ENCODE measurements around the gene GALNT10. TPM values are rescaled to one million over a fixed set of nuclear protein-coding genes. Genes with fewer than 3 reads are reported as not detected.
A peak's percentile ranks its signal among the peaks of the same experiment; 100 is the strongest.

GALNT10 gene
- total RNA-seq, 2 donors from 2014 or later: 34.7 to 40.4 TPM

- peaks cover 10% of the 10 kb centered on the region for H3K36me3 Mint-ChIP-seq (ENCODE audit: low read depth)
- ATAC-seq: no peak
- no peaks in the 10 kb centered on the region for H3K27me3 Mint-ChIP-seq
Observed at GRCh38 chr5:154375329-154376008, 184.9 kb downstream of the GALNT10 start.

GRCh38 chr5:154376481-154376880 lies 185.9 kb downstream of the GALNT10 start:
- no peak overlapping the region for H3K27ac Mint-ChIP-seq
- H3K27me3 Mint-ChIP-seq: no peaks in the 10 kb centered on the region
- peaks cover 3% of the 10 kb centered on the region for H3K4me1 Mint-ChIP-seq
- DNase-seq: no peak
- H3K36me3 Mint-ChIP-seq (ENCODE audit: low read depth): peaks cover 13% of the 10 kb centered on the region
- no peak overlapping the region for H3K4me3 Mint-ChIP-seq
- ATAC-seq: no peak
- no peaks in the 10 kb centered on the region for H3K9me3 ChIP-seq (ENCODE audit: control insufficient read depth, low read length, poor library complexity, severe bottlenecking)

More at GRCh38 chr5:154375329-154376008, 184.9 kb downstream of the GALNT10 start:
- peaks cover 6% of the 10 kb centered on the region for H3K4me1 Mint-ChIP-seq
- H3K9me3 ChIP-seq (ENCODE audit: control insufficient read depth, low read length, poor library complexity, severe bottlenecking): no peaks in the 10 kb centered on the region
- H3K4me3 Mint-ChIP-seq: no peak overlapping the region
- DNase-seq: no peak
- H3K27ac Mint-ChIP-seq: no peak overlapping the region

- ATAC-seq: no peak
Observed at GRCh38 chr5:154377754-154378533, 187.4 kb downstream of the GALNT10 start.

GRCh38 chr5:154380263-154380662 lies 189.7 kb downstream of the GALNT10 start:
- no peak for ATAC-seq
- no peak overlapping the region for H3K4me3 Mint-ChIP-seq
- H3K36me3 Mint-ChIP-seq (ENCODE audit: low read depth): peaks cover 18% of the 10 kb centered on the region
- no peaks in the 10 kb centered on the region for H3K27me3 Mint-ChIP-seq
- no peak for DNase-seq
- peaks cover 3% of the 10 kb centered on the region for H3K4me1 Mint-ChIP-seq
- no peaks in the 10 kb centered on the region for H3K9me3 ChIP-seq (ENCODE audit: control insufficient read depth, low read length, poor library complexity, severe bottlenecking)
- no peak overlapping the region for H3K27ac Mint-ChIP-seq

More at GRCh38 chr5:154377754-154378533, 187.4 kb downstream of the GALNT10 start:
- H3K9me3 ChIP-seq (ENCODE audit: control insufficient read depth, low read length, poor library complexity, severe bottlenecking): no peaks in the 10 kb centered on the region
- no peaks in the 10 kb centered on the region for H3K27me3 Mint-ChIP-seq
- no peak for DNase-seq
- peak overlapping the region; percentile 58 for H3K4me3 Mint-ChIP-seq
- H3K36me3 Mint-ChIP-seq (ENCODE audit: low read depth): peaks cover 17% of the 10 kb centered on the region
- H3K27ac Mint-ChIP-seq: peak overlapping the region; percentile 47
- peaks cover 3% of the 10 kb centered on the region for H3K4me1 Mint-ChIP-seq

GRCh38 chr5:154384480-154385235 lies 194.1 kb downstream of the GALNT10 start:
- peak; percentile 75 for ATAC-seq
- peaks cover 15% of the 10 kb centered on the region for H3K36me3 Mint-ChIP-seq (ENCODE audit: low read depth)

GRCh38 chr5:154385236-154385512 lies 194.6 kb downstream of the GALNT10 start:
- Mint-ChIP-seq H3K27me3 (no peaks in the 10 kb centered on the region), H3K36me3 (ENCODE audit: low read depth) (peaks cover 15% of the 10 kb centered on the region), H3K4me3 (peak overlapping the region; percentile 64), H3K27ac (peak overlapping the region; percentile 91), H3K4me1 (peaks cover 3% of the 10 kb centered on the region)
- ATAC-seq (peak; percentile 65), DNase-seq (no peak)
- H3K9me3 ChIP-seq (ENCODE audit: control insufficient read depth, low read length, poor library complexity, severe bottlenecking): no peaks in the 10 kb centered on the region

More at GRCh38 chr5:154384480-154385235, 194.1 kb downstream of the GALNT10 start:
- Mint-ChIP-seq H3K27ac (no peak overlapping the region), H3K4me3 (no peak overlapping the region), H3K4me1 (peaks cover 3% of the 10 kb centered on the region), H3K27me3 (no peaks in the 10 kb centered on the region)
- H3K9me3 ChIP-seq (ENCODE audit: control insufficient read depth, low read length, poor library complexity, severe bottlenecking): no peaks in the 10 kb centered on the region
- no peak for DNase-seq

- Mint-ChIP-seq H3K36me3 (ENCODE audit: low read depth) (peaks cover 6% of the 10 kb centered on the region), H3K27me3 (no peaks in the 10 kb centered on the region)
- no peak for ATAC-seq
Observed at GRCh38 chr5:154386952-154387629, 196.6 kb downstream of the GALNT10 start.

GRCh38 chr5:154388842-154389241 lies 198.3 kb downstream of the GALNT10 start:
- DNase-seq: no peak
- ATAC-seq: no peak
- Mint-ChIP-seq H3K27ac (no peak overlapping the region), H3K4me3 (no peak overlapping the region), H3K36me3 (ENCODE audit: low read depth) (peaks cover 7% of the 10 kb centered on the region), H3K27me3 (no peaks in the 10 kb centered on the region), H3K4me1 (peaks cover 3% of the 10 kb centered on the region)
- no peaks in the 10 kb centered on the region for H3K9me3 ChIP-seq (ENCODE audit: control insufficient read depth, low read length, poor library complexity, severe bottlenecking)

More at GRCh38 chr5:154386952-154387629, 196.6 kb downstream of the GALNT10 start:
- H3K9me3 ChIP-seq (ENCODE audit: control insufficient read depth, low read length, poor library complexity, severe bottlenecking): no peaks in the 10 kb centered on the region
- DNase-seq: no peak
- H3K4me1 Mint-ChIP-seq: peaks cover 3% of the 10 kb centered on the region
- H3K4me3 Mint-ChIP-seq: no peak overlapping the region
- no peak overlapping the region for H3K27ac Mint-ChIP-seq

- no peak overlapping the region for H3K4me3 Mint-ChIP-seq
- ATAC-seq (no peak), DNase-seq (no peak)
- no peaks in the 10 kb centered on the region for H3K27me3 Mint-ChIP-seq
- H3K36me3 Mint-ChIP-seq (ENCODE audit: low read depth): peaks cover 9% of the 10 kb centered on the region
- H3K9me3 ChIP-seq (ENCODE audit: control insufficient read depth, low read length, poor library complexity, severe bottlenecking): no peaks in the 10 kb centered on the region
- H3K4me1 Mint-ChIP-seq: peaks cover 3% of the 10 kb centered on the region
- H3K27ac Mint-ChIP-seq: no peak overlapping the region
Observed at GRCh38 chr5:154390096-154390495, 199.6 kb downstream of the GALNT10 start.

- Mint-ChIP-seq H3K27ac (no peak overlapping the region), H3K36me3 (ENCODE audit: low read depth) (peaks cover 6% of the 10 kb centered on the region)
- DNase-seq: no peak
Observed at GRCh38 chr5:154390746-154391359, 200.3 kb downstream of the GALNT10 start.

GRCh38 chr5:154391788-154392187 lies 201.3 kb downstream of the GALNT10 start:
- Mint-ChIP-seq H3K36me3 (ENCODE audit: low read depth) (peaks cover 8% of the 10 kb centered on the region), H3K27ac (no peak overlapping the region), H3K4me1 (peaks cover 3% of the 10 kb centered on the region), H3K4me3 (no peak overlapping the region), H3K27me3 (no peaks in the 10 kb centered on the region)
- H3K9me3 ChIP-seq (ENCODE audit: control insufficient read depth, low read length, poor library complexity, severe bottlenecking): no peaks in the 10 kb centered on the region
- DNase-seq: no peak
- ATAC-seq: no peak

More at GRCh38 chr5:154390746-154391359, 200.3 kb downstream of the GALNT10 start:
- H3K27me3 Mint-ChIP-seq: no peaks in the 10 kb centered on the region
- no peaks in the 10 kb centered on the region for H3K9me3 ChIP-seq (ENCODE audit: control insufficient read depth, low read length, poor library complexity, severe bottlenecking)
- no peak overlapping the region for H3K4me3 Mint-ChIP-seq
- H3K4me1 Mint-ChIP-seq: peaks cover 2% of the 10 kb centered on the region
- ATAC-seq: no peak

- DNase-seq (no peak), ATAC-seq (no peak)
- no peak overlapping the region for H3K4me3 Mint-ChIP-seq
- H3K9me3 ChIP-seq (ENCODE audit: control insufficient read depth, low read length, poor library complexity, severe bottlenecking): no peaks in the 10 kb centered on the region
- H3K27me3 Mint-ChIP-seq: no peaks in the 10 kb centered on the region
- peaks cover 8% of the 10 kb centered on the region for H3K36me3 Mint-ChIP-seq (ENCODE audit: low read depth)
- H3K4me1 Mint-ChIP-seq: peaks cover 5% of the 10 kb centered on the region
- H3K27ac Mint-ChIP-seq: no peak overlapping the region
Observed at GRCh38 chr5:154393850-154394249, 203.3 kb downstream of the GALNT10 start.

Measured in T-helper 17 cell (primary cell).